CD4-positive, alpha-beta T cell treated with Interleukin-6 for 4 hours (primary cell): ENCODE measurements around the gene KCNIP2.

Experiments
- DNase-seq: peaks from one replicate; pipeline ENCODE4 v3.0.0-alpha.2; 2020; ENCODE audit warnings: mixed read lengths

KCNIP2 gene

GRCh38 chr10:101781984-101782810, 61.4 kb downstream of the KCNIP2 start:
- no peak for DNase-seq

GRCh38 chr10:101781655-101781983, 62.0 kb downstream of the KCNIP2 start:
- DNase-seq, result no peak

GRCh38 chr10:101780818-101781654, 62.6 kb downstream of the KCNIP2 start:
- DNase-seq, result peak; percentile 76

GRCh38 chr10:101780187-101780817, 63.3 kb downstream of the KCNIP2 start:
- DNase-seq, result no peak

- peak; percentile 89 for DNase-seq
Measured at GRCh38 chr10:101779544-101780186, 63.9 kb downstream of the KCNIP2 start.

- peak; percentile 27 for DNase-seq
Measured at GRCh38 chr10:101778781-101779543, 64.6 kb downstream of the KCNIP2 start.

- DNase-seq, result no peak
Measured at GRCh38 chr10:101778151-101778780, 65.3 kb downstream of the KCNIP2 start.

- no peak for DNase-seq
Measured at GRCh38 chr10:101777619-101778145, 65.9 kb downstream of the KCNIP2 start.

GRCh38 chr10:101776161-101776817, 67.3 kb downstream of the KCNIP2 start:
- no peak for DNase-seq
